Ascending aorta (tissue), 2 donors: ENCODE results near the gene CHST11. TPM values are rescaled to one million over a fixed set of nuclear protein-coding genes. Genes with fewer than 3 reads are reported as not detected.

Experiments
- DNase-seq, 2 donors: peaks; one replicate each; pipeline ENCODE4 v3.0.0-alpha.2; 2019; ENCODE audit warnings: low spot score in 2 of 2
- H3K27ac ChIP-seq, 2 donors: fragments of 200-600 bp; sonication (generic); one replicate each; pipeline ENCODE4 v1.5.1; 2016 to 2017; ENCODE audit warnings: mild to moderate bottlenecking in 1 of 2
- H3K27me3 ChIP-seq: fragments of 200-600 bp; sonication (generic); one replicate; pipeline ENCODE4 v1.5.1; 2017
- H3K36me3 ChIP-seq, 2 donors: fragments of 200-600 bp; sonication (generic); one replicate each; pipeline ENCODE4 v1.5.1; 2016
- H3K4me1 ChIP-seq, 2 donors: fragments of 200-600 bp; sonication (generic); one replicate each; pipeline ENCODE4 v1.5.1; 2016 to 2017; ENCODE audit warnings: mild to moderate bottlenecking in 1 of 2
- H3K4me3 ChIP-seq, 2 donors: fragments of 200-600 bp; sonication (generic); one replicate each; pipeline ENCODE4 v1.5.1; 2016 to 2017; ENCODE audit warnings: mild to moderate bottlenecking in 1 of 2
- H3K9me3 ChIP-seq, 2 donors: fragments of 200-600 bp; sonication (generic); one replicate each; pipeline ENCODE4 v1.5.1; 2016
- CTCF ChIP-seq, 3 experiments: fragments of 200-600 bp in 2 of 3; fragments of 450-650 bp in 1 of 3; sonication (generic) in 2 of 3; IDR thresholded peaks; one replicate each; pipeline ENCODE4 v1.5.1; 2016 to 2019; ENCODE audit warnings: antibody characterized with exemption in 3 of 3, mild to moderate bottlenecking in 1 of 3, moderate library complexity in 1 of 3
- intact Hi-C: fragments of 100-400 bp; cut with DNase I; formaldehyde crosslinking; loops from one replicate; pipeline ENCODE4 v1.15.1; 2023
- total RNA-seq: library from RNA; depleted of rRNA; stranded (reverse); fragments of >200 nt; gene quantifications from one replicate; pipeline ENCODE4 v1.1.0, GENCODE V29; 2016

Gene CHST11
- total RNA-seq, 1 donor from 2014 or later: 63.2 TPM

- H3K36me3 ChIP-seq: no peaks in the 10 kb centered on the region
- H3K27me3 ChIP-seq: no peaks in the 10 kb centered on the region
- intact Hi-C loops: no loop called here
- no peak for TF ChIP-seq CTCF (IDR thresholded peaks at IDR 0.05)
- H3K27ac ChIP-seq: no peak overlapping the region
- no peaks in the 10 kb centered on the region for H3K9me3 ChIP-seq
- H3K4me1 ChIP-seq: peaks cover 6 to 48% of the 10 kb centered on the region in 2 donors
- DNase-seq: no peak
- no peak overlapping the region for H3K4me3 ChIP-seq
Observed at GRCh38 chr12:104520242-104520900, 63.6 kb downstream of the CHST11 start.

DNA sequence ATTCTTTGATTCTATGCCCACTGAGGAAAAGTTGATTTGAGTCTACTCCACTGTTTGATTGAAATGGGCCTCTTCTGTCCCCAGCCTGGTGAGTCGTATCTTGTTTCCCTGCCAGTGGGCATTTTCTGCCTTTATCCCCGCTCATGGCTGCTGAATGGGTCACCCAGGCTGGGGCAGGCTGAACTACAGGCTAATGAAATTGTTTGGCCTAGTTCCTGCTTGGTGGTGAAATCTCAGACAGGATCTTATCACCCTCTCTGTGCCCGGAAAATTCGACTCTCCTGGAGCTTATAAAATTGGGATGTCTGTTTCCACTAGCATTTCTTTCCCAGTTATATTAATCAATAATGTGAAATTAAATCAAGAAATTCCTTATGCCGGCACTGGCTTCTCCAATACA, 65.0 kb downstream of the CHST11 start:
- no peak for TF ChIP-seq CTCF (IDR thresholded peaks at IDR 0.05)
- no peaks in the 10 kb centered on the region for H3K27me3 ChIP-seq
- H3K36me3 ChIP-seq: no peaks in the 10 kb centered on the region
- intact Hi-C loops: no loop called here
- no peak overlapping the region for H3K4me3 ChIP-seq
- no peak overlapping the region for H3K27ac ChIP-seq
- H3K4me1 ChIP-seq: peaks cover 6 to 48% of the 10 kb centered on the region in 2 donors
- peak in 1 of 2 donors; percentile 71 for DNase-seq
- no peaks in the 10 kb centered on the region for H3K9me3 ChIP-seq

GRCh38 chr12:104522985-104523722, 66.4 kb downstream of the CHST11 start:
- TF ChIP-seq CTCF (IDR thresholded peaks at IDR 0.05): no peak
- Histone ChIP-seq H3K4me3 (no peak overlapping the region), H3K27ac (no peak overlapping the region), H3K27me3 (no peaks in the 10 kb centered on the region), H3K36me3 (no peaks in the 10 kb centered on the region), H3K9me3 (no peaks in the 10 kb centered on the region), H3K4me1 (peaks cover 6 to 48% of the 10 kb centered on the region in 2 donors)
- intact Hi-C loops: no loop called here
- DNase-seq: no peak

- H3K9me3 ChIP-seq: no peaks in the 10 kb centered on the region
- H3K4me1 ChIP-seq: peaks cover 6 to 48% of the 10 kb centered on the region in 2 donors
- H3K36me3 ChIP-seq: no peaks in the 10 kb centered on the region
- no peak for DNase-seq
- H3K27me3 ChIP-seq: no peaks in the 10 kb centered on the region
- intact Hi-C loops: no loop called here
- no peak overlapping the region for H3K4me3 ChIP-seq
- no peak for TF ChIP-seq CTCF (IDR thresholded peaks at IDR 0.05)
- no peak overlapping the region for H3K27ac ChIP-seq
Observed at GRCh38 chr12:104524034-104524832, 67.5 kb downstream of the CHST11 start.

DNA sequence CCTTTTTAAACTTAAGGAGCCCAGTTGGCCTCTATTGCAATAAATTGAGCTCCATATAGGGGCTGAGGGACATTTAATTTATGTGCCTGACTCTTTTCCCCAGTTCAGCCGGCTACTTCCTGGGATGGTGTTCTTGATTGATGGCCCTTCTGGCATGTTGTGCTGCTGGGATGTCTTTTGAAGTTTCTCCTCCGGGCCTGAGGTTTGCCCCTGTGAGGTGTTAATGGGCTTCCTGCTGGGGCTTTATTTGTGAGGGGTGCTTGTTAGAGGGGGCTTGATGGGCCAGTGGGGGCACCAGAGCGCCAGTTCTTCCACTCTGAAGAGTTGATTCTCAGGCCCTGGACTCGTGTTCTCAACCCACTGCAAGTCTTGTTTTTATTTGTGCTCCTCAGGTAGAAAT, 69.6 kb downstream of the CHST11 start:
- no peak overlapping the region for H3K27ac ChIP-seq
- intact Hi-C loops: no loop called here
- H3K9me3 ChIP-seq: no peaks in the 10 kb centered on the region
- no peak overlapping the region for H3K4me3 ChIP-seq
- DNase-seq: no peak
- peaks cover 0 to 28% of the 10 kb centered on the region in 2 donors for H3K4me1 ChIP-seq
- H3K36me3 ChIP-seq: no peaks in the 10 kb centered on the region
- TF ChIP-seq CTCF (IDR thresholded peaks at IDR 0.05): no peak
- H3K27me3 ChIP-seq: no peaks in the 10 kb centered on the region
